ENCODE results near the gene ANKRD11.

The ANKRD11 gene

GRCh38 chr16:89326721-89327120, 163.6 kb downstream of the ANKRD11 start:
- TF ChIP-seq ZFX (IDR thresholded peaks at IDR 0.05; ENCODE audit: borderline replicate concordance) (no peak), CTCF (IDR thresholded peaks at IDR 0.05) (no peak)
- H3K27ac ChIP-seq, result peak overlapping the region; percentile 67

GRCh38 chr16:89325861-89326471, 164.4 kb downstream of the ANKRD11 start:
- no peak for TF ChIP-seq CTCF (IDR thresholded peaks at IDR 0.05)
- no peak for TF ChIP-seq ZFX (IDR thresholded peaks at IDR 0.05; ENCODE audit: borderline replicate concordance)
- peak overlapping the region; percentile 67 for H3K27ac ChIP-seq

- H3K27ac ChIP-seq, result no peak overlapping the region
Measured at GRCh38 chr16:89324056-89325010, 166.0 kb downstream of the ANKRD11 start.

GRCh38 chr16:89323120-89323960, 167.0 kb downstream of the ANKRD11 start:
- H3K27ac ChIP-seq, result peak overlapping the region; percentile 63; the same call in 1 of the 2 replicates
- TF ChIP-seq ZFX (IDR thresholded peaks at IDR 0.05; ENCODE audit: borderline replicate concordance), result no peak
- no peak for TF ChIP-seq CTCF (IDR thresholded peaks at IDR 0.05)

More at GRCh38 chr16:89324056-89325010, 166.0 kb downstream of the ANKRD11 start:
- no peak for TF ChIP-seq ZFX (IDR thresholded peaks at IDR 0.05; ENCODE audit: borderline replicate concordance)
- TF ChIP-seq CTCF (IDR thresholded peaks at IDR 0.05), result no peak

- peak overlapping the region; percentile 63 for H3K27ac ChIP-seq
- TF ChIP-seq ZFX (IDR thresholded peaks at IDR 0.05; ENCODE audit: borderline replicate concordance), result no peak
- no peak for TF ChIP-seq CTCF (IDR thresholded peaks at IDR 0.05)
Measured at GRCh38 chr16:89322321-89323119, 167.8 kb downstream of the ANKRD11 start.

- no peak for TF ChIP-seq CTCF (IDR thresholded peaks at IDR 0.05)
- TF ChIP-seq ZFX (IDR thresholded peaks at IDR 0.05; ENCODE audit: borderline replicate concordance), result no peak
- H3K27ac ChIP-seq, result peak overlapping the region; percentile 63
Measured at GRCh38 chr16:89320782-89321501, 169.4 kb downstream of the ANKRD11 start.

All from 22Rv1 (cell line).